ENCODE results near the gene POLA2.

The POLA2 gene

DNA sequence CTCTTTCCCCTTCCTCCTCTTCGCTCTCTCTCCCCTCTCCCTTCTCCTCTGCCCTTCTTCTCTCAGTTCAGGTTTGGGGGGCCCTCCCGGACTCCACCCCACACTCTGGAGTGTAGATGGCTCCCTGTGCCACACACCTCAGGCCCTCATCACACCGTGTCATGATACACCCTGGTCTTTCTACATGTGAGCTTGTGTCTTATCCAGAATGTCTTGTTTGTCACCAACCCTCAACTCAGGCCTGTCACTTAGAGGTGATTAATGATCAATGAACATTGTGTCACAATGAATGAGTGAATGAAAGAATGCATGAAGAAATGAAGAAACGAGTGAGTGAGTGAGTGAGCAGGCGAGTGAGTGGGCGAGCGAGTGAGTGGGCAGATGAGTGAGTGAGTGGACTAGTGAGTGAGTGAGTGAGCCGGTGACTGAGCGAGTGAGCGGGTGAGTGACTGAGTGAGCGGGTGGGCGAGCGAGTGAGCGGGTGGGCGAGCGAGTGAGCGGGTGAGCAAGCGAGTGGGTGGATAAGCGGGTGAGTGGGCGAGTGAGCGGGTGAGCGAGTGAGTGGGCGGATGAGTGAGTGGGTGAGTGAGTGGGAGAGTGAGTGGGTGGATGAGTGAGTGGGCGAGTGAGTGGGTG is 46.2 kb upstream of the POLA2 start:
- Histone ChIP-seq H3K36me3 (ENCODE audit: control insufficient read depth, insufficient read depth, low read length) (peaks cover 8% of the 10 kb centered on the region), H3K27me3 (replicated peaks; ENCODE audit: control insufficient read depth, insufficient read depth, low read length) (no peaks in the 10 kb centered on the region), H3K4me3 (replicated peaks; ENCODE audit: low read depth, low read length) (no peak overlapping the region)
- TF ChIP-seq CTCF (IDR thresholded peaks at IDR 0.05; ENCODE audit: insufficient read depth, low read length, poor library complexity, severe bottlenecking), result no peak
- no peak for DNase-seq (ENCODE audit: extremely low read depth, insufficient read length)

DNA sequence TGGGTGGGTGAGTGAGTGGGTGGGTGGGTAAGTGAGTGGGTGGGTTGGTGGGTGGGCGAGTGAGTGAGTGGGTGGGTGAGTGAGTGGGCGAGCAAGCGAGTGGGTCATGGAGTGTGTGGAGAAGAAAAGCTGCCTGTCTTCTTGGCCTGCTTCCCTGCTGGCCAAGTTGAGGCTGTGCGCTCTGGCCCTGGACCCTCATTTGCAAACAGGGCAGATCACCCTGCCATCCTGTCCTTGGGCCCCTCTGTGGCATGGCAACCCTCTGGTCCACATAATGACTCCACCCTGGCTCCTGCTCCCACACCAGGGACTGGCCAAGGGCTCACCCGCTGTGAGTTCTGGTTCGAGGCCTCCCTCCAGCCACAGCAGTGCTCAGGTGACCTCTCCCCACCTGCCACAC is 44.9 kb upstream of the POLA2 start:
- no peaks in the 10 kb centered on the region for H3K27me3 ChIP-seq (replicated peaks; ENCODE audit: control insufficient read depth, insufficient read depth, low read length)
- H3K36me3 ChIP-seq (ENCODE audit: control insufficient read depth, insufficient read depth, low read length), result no peaks in the 10 kb centered on the region; the same call in 1 of the 2 replicates
- no peak for TF ChIP-seq CTCF (IDR thresholded peaks at IDR 0.05; ENCODE audit: insufficient read depth, low read length, poor library complexity, severe bottlenecking)
- H3K4me3 ChIP-seq (replicated peaks; ENCODE audit: low read depth, low read length), result no peak overlapping the region
- no peak for DNase-seq (ENCODE audit: extremely low read depth, insufficient read length)

DNA sequence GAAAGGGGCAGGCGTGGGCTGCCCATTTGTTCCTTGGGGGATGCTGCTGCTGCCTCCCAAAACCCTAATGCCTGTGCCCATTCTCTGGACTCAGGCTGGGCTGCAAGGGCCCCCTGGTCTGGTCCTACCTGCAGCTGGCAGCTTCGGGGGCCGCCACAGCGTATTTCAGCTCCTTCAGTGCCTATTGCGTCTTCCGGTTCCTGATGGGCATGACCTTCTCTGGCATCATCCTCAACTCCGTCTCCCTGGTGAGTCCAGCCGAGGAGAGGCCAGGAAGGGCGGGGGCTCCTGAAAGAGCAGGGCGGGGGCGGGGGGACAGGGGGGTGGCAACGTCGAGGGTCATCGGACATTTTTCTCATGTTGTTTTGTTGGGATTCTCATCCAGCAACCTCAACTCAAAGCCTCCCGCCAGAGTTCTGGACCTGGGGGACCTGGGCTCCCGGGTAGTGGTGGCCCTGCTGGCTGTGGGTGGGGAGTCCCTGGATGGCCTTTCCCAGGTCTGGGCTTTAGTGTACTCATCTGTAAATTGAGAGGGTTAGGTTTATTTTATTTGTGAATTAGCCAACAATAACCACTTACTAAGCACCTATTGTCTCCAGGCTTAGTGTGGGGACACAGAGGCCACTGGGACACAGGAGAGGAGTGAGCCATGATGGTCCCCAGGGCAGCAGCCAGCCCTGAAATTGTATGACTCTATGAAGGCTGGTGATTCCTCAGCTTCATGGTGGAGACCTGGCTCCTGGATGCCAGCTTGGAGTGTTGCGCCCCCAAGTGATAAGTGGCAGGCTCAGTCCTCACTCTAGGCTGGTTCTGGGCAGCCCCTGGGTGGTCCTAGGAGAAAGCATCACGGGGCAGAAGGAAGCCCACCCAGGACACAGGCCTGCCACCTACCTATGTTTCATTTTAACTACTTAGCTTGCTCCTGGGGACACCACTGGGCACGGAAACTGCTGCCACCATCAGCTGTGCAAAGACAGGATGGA is 44.0 kb upstream of the POLA2 start:
- no peak for TF ChIP-seq CTCF (IDR thresholded peaks at IDR 0.05; ENCODE audit: insufficient read depth, low read length, poor library complexity, severe bottlenecking)
- DNase-seq (ENCODE audit: extremely low read depth, insufficient read length), result no peak
- Histone ChIP-seq H3K4me3 (replicated peaks; ENCODE audit: low read depth, low read length) (no peak overlapping the region), H3K36me3 (ENCODE audit: control insufficient read depth, insufficient read depth, low read length) (no peaks in the 10 kb centered on the region; the same call in 1 of the 2 replicates), H3K27me3 (replicated peaks; ENCODE audit: control insufficient read depth, insufficient read depth, low read length) (no peaks in the 10 kb centered on the region)

DNA sequence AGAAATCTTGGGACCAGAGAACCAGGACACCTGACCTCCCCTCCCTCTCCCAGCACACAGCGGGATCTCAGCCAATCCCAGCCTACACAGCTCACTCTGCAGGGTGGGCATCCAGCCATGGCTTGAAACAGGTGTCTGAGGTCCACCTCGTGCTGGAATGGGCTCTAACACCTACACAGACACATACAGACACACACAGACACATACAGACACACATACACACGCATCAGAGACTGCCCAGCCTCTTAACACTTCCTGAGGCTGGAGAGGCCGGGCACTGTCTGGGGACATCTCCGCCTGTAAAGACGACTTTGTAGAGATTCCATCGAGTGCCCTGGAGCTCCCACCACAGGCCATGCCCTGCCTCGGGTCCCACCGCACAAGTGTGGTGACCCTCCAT is 43.3 kb upstream of the POLA2 start:
- no peaks in the 10 kb centered on the region; the same call in 1 of the 2 replicates for H3K36me3 ChIP-seq (ENCODE audit: control insufficient read depth, insufficient read depth, low read length)
- TF ChIP-seq CTCF (IDR thresholded peaks at IDR 0.05; ENCODE audit: insufficient read depth, low read length, poor library complexity, severe bottlenecking), result no peak
- H3K27me3 ChIP-seq (replicated peaks; ENCODE audit: control insufficient read depth, insufficient read depth, low read length), result no peaks in the 10 kb centered on the region
- H3K4me3 ChIP-seq (replicated peaks; ENCODE audit: low read depth, low read length), result no peak overlapping the region
- no peak for DNase-seq (ENCODE audit: extremely low read depth, insufficient read length)

GRCh38 chr11:65219930-65220213 is 41.9 kb upstream of the POLA2 start:
- Histone ChIP-seq H3K4me3 (replicated peaks; ENCODE audit: low read depth, low read length) (no peak overlapping the region), H3K27me3 (replicated peaks; ENCODE audit: control insufficient read depth, insufficient read depth, low read length) (no peaks in the 10 kb centered on the region), H3K36me3 (ENCODE audit: control insufficient read depth, insufficient read depth, low read length) (no peaks in the 10 kb centered on the region; the same call in 1 of the 2 replicates)
- TF ChIP-seq CTCF (IDR thresholded peaks at IDR 0.05; ENCODE audit: insufficient read depth, low read length, poor library complexity, severe bottlenecking), result no peak
- DNase-seq (ENCODE audit: extremely low read depth, insufficient read length), result no peak

Measured in GM06990 (cell line).